H1 (cell line): ENCODE results near the gene AIRE. TPM values are rescaled to one million over a fixed set of nuclear protein-coding genes. Genes with fewer than 3 reads are reported as not detected.

Experiments used
- BACH1 ChIP-seq: IDR thresholded peaks from 2 replicates; pipeline ENCODE4 v1.6.1; 2012; ENCODE audit warnings: low read length, improper control_type of control experiment
- EP300 ChIP-seq, 2 experiments: IDR thresholded peaks; 1 replicate in 1 of 2; 2 replicates in 1 of 2; pipeline ENCODE4 v1.6.1; 2011 to 2012; ENCODE audit warnings: low read depth in 2 of 2, low read length in 2 of 2, mild to moderate bottlenecking in 2 of 2, borderline replicate concordance in 1 of 2, inconsistent platforms in 1 of 2, moderate library complexity in 1 of 2
- FOSL1 ChIP-seq: IDR thresholded peaks from 2 replicates; pipeline ENCODE4 v1.6.1; 2011; ENCODE audit warnings: mild to moderate bottlenecking, low read depth, low read length, moderate library complexity; ENCODE audit not compliant: insufficient read depth
- KDM1A ChIP-seq: fragments of 200-600, 300-600 bp; sonication (generic); IDR thresholded peaks from 2 replicates; pipeline ENCODE4 v1.7.1; 2016; ENCODE audit warnings: mild to moderate bottlenecking, low read length, borderline replicate concordance
- POLR2AphosphoS5 ChIP-seq: IDR thresholded peaks from 2 replicates; pipeline ENCODE4 v1.6.1; 2011; ENCODE audit warnings: low read depth, low read length
- SIN3A ChIP-seq, 2 experiments: IDR thresholded peaks in 1 of 2; conservative IDR thresholded peaks in 1 of 2; 2 replicates each; pipeline ENCODE4 v1.6.1; 2011 to 2012; ENCODE audit warnings: low read length in 2 of 2, improper control_type of control experiment in 1 of 2, low read depth in 1 of 2, mild to moderate bottlenecking in 1 of 2
- SP4 ChIP-seq: IDR thresholded peaks from 2 replicates; pipeline ENCODE4 v1.6.1; 2012; ENCODE audit warnings: low read length, inconsistent platforms
- polyA plus RNA-seq, 7 experiments: library from polyadenylated mRNA; depleted of rRNA in 3 of 7; stranded (reverse) in 5 of 7; unstranded in 2 of 7; fragments of >200 nt in 5 of 7; fragments of 200-250 nt in 2 of 7; gene quantifications; 1 replicate in 5 of 7; 2 replicates in 1 of 7; 4 replicates in 1 of 7; pipeline versions ENCODE4 v1.2.1 to v1.2.3, GENCODE V29; 2011 to 2013; ENCODE audit warnings: missing spikeins in 2 of 7, mixed read lengths in 2 of 7
- total RNA-seq: library from RNA; stranded (reverse); fragmentation: NEBNext Ultra II Directional; extraction: Animal tissue kit (Norgen Biotek cat#: 25700); gene quantifications from 2 replicates; pipeline ENCODE4 v1.2.1, GENCODE V29; 2021
- TF ChIP-seq, protein P1 (sequence below): fragments of 300-600 bp; sonication (generic); IDR thresholded peaks from 2 replicates; pipeline ENCODE4 v1.7.1; 2012; ENCODE audit warnings: low read length, moderate library complexity, mild to moderate bottlenecking, inconsistent platforms; ENCODE audit not compliant: insufficient replicate concordance

Gene AIRE
- total and polyA plus RNA-seq, 2 of the 8 experiments (the other 6 are each of a cell fraction or from before 2014, with no cell fraction given) = 0.09 TPM; not detected in 1

DNA sequence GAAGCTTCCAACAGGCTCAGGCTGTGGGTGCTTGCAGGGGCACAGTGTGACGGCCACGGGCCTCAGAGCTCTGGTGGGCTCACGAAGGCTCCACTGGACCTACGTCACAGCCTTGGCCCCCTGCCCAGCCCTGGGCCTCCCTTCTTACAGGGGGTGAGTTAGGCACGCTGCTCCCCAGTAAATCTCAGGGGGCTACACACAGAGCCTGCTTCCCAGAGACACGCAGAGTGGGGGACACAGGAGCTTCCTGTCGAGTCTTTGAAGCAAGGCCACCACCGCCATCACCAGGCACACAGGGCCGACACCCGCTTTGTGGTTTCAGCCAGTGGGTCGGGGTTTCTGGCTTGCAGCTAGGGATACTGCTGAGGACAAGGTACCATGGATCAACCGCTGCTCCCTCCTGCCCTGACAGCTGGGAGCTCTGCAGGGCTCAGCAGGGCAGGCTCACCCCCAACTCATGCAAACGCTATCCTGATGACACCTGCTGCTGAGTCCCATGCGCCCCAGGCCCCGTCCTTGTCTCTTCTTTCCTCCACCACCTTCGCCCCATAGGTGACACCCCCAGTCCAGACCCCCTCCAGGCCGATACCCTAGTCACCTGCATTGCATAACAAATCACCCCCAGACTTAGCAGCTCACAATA is 59.0 kb downstream of the AIRE start (continued):
- TF ChIP-seq, protein P1, sequence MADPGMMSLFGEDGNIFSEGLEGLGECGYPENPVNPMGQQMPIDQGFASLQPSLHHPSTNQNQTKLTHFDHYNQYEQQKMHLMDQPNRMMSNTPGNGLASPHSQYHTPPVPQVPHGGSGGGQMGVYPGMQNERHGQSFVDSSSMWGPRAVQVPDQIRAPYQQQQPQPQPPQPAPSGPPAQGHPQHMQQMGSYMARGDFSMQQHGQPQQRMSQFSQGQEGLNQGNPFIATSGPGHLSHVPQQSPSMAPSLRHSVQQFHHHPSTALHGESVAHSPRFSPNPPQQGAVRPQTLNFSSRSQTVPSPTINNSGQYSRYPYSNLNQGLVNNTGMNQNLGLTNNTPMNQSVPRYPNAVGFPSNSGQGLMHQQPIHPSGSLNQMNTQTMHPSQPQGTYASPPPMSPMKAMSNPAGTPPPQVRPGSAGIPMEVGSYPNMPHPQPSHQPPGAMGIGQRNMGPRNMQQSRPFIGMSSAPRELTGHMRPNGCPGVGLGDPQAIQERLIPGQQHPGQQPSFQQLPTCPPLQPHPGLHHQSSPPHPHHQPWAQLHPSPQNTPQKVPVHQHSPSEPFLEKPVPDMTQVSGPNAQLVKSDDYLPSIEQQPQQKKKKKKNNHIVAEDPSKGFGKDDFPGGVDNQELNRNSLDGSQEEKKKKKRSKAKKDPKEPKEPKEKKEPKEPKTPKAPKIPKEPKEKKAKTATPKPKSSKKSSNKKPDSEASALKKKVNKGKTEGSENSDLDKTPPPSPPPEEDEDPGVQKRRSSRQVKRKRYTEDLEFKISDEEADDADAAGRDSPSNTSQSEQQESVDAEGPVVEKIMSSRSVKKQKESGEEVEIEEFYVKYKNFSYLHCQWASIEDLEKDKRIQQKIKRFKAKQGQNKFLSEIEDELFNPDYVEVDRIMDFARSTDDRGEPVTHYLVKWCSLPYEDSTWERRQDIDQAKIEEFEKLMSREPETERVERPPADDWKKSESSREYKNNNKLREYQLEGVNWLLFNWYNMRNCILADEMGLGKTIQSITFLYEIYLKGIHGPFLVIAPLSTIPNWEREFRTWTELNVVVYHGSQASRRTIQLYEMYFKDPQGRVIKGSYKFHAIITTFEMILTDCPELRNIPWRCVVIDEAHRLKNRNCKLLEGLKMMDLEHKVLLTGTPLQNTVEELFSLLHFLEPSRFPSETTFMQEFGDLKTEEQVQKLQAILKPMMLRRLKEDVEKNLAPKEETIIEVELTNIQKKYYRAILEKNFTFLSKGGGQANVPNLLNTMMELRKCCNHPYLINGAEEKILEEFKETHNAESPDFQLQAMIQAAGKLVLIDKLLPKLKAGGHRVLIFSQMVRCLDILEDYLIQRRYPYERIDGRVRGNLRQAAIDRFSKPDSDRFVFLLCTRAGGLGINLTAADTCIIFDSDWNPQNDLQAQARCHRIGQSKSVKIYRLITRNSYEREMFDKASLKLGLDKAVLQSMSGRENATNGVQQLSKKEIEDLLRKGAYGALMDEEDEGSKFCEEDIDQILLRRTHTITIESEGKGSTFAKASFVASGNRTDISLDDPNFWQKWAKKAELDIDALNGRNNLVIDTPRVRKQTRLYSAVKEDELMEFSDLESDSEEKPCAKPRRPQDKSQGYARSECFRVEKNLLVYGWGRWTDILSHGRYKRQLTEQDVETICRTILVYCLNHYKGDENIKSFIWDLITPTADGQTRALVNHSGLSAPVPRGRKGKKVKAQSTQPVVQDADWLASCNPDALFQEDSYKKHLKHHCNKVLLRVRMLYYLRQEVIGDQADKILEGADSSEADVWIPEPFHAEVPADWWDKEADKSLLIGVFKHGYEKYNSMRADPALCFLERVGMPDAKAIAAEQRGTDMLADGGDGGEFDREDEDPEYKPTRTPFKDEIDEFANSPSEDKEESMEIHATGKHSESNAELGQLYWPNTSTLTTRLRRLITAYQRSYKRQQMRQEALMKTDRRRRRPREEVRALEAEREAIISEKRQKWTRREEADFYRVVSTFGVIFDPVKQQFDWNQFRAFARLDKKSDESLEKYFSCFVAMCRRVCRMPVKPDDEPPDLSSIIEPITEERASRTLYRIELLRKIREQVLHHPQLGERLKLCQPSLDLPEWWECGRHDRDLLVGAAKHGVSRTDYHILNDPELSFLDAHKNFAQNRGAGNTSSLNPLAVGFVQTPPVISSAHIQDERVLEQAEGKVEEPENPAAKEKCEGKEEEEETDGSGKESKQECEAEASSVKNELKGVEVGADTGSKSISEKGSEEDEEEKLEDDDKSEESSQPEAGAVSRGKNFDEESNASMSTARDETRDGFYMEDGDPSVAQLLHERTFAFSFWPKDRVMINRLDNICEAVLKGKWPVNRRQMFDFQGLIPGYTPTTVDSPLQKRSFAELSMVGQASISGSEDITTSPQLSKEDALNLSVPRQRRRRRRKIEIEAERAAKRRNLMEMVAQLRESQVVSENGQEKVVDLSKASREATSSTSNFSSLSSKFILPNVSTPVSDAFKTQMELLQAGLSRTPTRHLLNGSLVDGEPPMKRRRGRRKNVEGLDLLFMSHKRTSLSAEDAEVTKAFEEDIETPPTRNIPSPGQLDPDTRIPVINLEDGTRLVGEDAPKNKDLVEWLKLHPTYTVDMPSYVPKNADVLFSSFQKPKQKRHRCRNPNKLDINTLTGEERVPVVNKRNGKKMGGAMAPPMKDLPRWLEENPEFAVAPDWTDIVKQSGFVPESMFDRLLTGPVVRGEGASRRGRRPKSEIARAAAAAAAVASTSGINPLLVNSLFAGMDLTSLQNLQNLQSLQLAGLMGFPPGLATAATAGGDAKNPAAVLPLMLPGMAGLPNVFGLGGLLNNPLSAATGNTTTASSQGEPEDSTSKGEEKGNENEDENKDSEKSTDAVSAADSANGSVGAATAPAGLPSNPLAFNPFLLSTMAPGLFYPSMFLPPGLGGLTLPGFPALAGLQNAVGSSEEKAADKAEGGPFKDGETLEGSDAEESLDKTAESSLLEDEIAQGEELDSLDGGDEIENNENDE = no peak
- TF ChIP-seq SP4 (no peak), KDM1A (no peak), BACH1 (no peak), SIN3A (conservative IDR thresholded peaks at IDR 0.05 in 1 of 2, IDR thresholded peaks at IDR 0.05 in 1 of 2; ENCODE audit: low read depth in 1 of 2, low read length in 2 of 2) (no peak), EP300 (IDR thresholded peaks at IDR 0.05; ENCODE audit: borderline replicate concordance in 1 of 2, low read depth in 2 of 2, low read length in 2 of 2) (no peak), FOSL1 (no peak), POLR2AphosphoS5 (no peak)
